DMS153 (cell line): Measurements from ENCODE around the gene NOP14.
"Not testable (repeated sequence)": the region's sequence is repeated elsewhere in the genome, so short reads cannot be mapped to it uniquely, and the experiment has no call there.

Source experiments
- DNase-seq: peaks from one replicate; lab custom pipeline; 2025; lab: John Stamatoyannopoulos, UW

Gene NOP14

DNA sequence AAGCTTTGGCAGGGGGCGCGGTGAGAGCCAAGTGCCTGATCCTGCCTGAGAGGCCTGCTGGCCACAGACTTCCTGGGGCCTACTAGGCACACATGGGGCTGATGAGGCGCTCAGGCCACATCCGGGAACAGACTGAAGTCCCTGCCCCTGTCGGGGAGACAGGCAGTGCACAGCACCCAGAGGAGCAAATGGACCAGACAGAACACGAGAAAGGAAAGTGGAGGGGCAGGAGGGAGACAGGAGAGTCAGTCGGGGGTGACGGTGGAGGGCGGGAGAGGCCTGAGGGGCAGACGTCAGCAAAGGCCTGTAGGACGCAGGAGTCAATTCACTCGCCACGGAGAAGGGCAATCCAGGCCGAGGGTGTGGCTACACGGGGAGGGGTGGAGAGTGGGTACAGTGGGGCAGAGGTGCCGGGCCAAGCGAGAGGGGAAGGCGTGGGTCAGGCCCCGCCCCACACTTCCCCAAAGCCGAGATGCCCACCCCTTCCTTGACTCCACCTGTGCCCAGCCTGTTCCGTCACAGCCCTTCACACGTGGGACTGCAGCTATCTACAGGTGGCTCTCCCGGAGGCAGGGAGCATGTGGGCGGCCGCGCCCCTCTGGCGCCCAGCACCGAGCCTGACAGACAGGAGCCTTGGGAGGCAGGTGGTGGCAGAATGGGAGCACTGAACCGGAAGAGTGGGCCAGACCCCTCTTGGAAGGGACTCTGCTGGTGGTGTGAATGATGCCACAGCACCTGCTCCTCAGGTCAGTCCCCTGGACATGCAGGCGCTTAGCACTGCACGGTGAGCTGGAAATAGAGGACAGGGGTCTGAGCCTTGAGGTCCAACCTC lies 20.5 kb downstream of the NOP14 start:
- no peak for DNase-seq

DNA sequence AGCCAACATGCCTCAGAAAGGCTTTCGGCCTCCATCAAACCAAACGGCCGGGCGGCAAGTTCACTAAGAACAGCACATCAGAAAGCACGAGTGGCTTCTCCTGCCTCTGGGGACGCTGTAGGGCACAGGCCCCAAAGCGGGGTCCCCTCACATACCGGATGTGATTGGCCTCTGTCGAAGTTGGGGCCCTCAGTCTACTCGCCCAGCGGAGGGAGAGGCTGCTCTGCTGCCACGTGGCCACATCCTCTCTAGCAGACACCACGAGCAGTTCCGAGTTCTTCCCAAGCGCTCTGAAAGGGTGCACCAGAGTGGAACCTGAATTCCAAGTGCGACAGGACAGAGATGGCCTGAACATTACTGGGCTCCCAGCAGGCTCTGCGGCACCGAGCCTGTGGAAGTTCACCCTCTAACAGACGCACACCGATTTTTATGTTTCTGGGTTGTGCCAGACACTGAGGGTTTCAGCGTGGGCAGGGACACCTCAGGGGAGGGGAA lies 21.1 kb downstream of the NOP14 start:
- DNase-seq = no peak

GRCh38 chr4:2941138-2942036 lies 21.8 kb downstream of the NOP14 start:
- no peak for DNase-seq

DNA sequence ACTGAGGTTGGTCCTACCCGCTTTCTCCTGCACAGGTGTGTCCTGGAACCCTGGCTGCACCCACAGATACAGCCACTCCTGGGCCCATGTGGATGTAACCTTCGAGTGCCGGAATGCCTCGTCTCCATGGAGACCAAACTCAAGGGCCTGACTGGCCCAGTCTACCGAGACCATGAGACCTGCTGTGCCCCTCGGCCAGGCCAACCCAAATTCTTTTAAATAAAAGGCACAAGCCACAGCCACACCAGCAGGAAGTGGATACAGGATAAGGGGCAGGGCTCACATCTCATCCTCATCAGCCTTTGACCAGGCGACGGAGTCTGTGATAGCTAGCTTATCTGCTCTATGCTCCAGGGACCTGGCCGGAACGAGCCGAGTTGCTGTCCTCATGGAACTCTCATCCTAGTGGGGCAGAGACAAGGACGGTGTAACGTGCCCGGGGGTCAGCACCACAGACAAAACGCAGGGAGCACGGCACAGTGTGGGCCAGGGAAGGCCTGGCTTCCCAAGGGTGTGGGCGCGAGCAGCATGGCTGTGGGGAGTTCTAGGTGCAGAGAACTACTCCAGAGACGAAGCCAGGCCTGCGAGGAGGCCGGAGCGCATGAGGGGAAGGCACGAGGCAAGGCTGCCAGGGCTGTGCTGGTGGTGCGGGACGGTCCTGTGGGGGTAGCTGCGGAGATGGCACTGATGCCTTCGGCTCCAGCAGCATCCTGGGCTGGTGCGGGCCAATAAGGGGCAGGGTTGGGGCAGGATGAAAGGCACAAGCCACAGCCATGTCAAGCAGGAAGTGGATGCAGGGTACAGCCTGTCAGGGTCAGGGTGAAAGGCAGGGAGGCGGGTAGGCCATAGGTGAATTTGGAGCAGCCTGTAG lies 22.7 kb downstream of the NOP14 start:
- no peak for DNase-seq

GRCh38 chr4:2939383-2940243 lies 23.6 kb downstream of the NOP14 start:
- DNase-seq = no peak

DNA sequence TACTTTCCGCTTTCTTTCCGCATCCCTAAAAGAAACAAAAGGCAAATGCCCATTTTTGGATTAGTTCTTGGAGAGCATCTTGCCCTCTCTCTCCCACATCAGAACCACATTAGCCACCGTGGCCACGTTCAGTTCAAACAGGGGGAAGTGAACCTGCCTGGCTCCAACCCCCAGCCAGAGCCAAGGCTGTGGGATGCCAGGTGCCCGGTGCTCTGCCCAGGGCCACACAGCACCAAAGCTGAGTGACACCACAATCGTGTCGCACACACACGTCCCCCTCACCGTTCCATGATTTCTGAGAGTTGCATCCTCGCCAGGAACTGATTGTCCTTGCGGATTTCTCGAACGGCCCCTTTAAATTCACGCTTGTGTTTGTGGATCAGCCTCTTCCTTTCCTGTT lies 24.3 kb downstream of the NOP14 start:
- no peak for DNase-seq

DNA sequence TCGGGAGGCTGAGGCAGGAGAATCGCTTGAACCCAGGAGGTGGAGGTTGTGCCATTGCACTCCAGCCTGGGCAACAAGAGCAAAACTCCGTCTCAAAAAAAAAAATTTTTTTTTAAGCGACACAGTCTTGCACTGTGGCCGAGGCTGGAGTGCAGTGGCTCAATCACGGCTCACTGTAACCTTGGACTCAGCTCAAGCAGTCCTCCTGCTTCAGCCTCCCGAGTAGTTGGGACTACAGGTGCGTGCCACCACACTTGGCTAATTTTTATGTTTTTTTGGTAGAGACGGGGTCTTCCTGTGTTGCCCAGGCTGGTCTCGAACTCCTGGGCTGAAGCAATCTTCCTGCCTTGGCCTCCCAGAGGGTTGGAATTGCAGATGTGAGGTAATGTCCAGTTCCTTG lies 24.8 kb downstream of the NOP14 start:
- DNase-seq = not testable (repeated sequence)

DNA sequence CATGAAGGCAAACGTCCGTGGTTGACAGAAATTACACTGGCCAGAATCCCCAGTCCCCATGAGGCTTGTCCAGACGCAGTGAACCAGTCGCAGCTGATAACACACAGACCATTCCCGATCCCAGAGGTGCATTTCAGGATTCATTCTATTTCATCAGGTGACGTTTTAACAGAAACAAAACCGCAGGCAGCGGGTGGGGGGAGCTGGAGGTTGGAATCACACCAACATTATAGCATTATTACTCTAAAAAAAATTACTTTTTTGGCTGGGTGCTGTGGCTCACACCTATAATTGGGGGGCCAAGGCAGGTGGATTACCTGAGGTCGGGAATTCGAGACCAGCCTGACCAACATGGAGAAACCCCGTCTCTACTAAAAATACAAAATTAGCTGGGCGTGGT lies 25.2 kb downstream of the NOP14 start:
- no peak for DNase-seq

GRCh38 chr4:2937146-2937857 lies 25.9 kb downstream of the NOP14 start:
- peak; percentile 56 for DNase-seq

DNA sequence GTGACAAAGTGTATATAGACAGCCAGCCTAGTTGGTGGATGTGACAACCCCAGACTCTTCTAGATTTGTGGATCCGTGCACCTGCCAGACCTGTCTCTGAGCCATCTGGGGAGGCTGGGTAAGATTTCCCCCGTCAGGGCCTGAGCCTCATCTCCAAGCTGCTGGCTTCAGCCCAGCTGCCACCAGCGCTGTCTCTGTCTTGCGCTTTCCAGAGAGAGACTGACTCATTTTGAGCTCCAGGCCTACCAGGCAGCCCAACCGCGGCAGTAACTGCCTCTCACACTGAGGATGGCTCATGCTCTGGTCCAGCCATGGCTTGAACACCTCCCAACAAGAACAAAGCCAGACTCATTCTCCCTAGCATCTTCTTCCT lies 26.4 kb downstream of the NOP14 start:
- no peak for DNase-seq

DNA sequence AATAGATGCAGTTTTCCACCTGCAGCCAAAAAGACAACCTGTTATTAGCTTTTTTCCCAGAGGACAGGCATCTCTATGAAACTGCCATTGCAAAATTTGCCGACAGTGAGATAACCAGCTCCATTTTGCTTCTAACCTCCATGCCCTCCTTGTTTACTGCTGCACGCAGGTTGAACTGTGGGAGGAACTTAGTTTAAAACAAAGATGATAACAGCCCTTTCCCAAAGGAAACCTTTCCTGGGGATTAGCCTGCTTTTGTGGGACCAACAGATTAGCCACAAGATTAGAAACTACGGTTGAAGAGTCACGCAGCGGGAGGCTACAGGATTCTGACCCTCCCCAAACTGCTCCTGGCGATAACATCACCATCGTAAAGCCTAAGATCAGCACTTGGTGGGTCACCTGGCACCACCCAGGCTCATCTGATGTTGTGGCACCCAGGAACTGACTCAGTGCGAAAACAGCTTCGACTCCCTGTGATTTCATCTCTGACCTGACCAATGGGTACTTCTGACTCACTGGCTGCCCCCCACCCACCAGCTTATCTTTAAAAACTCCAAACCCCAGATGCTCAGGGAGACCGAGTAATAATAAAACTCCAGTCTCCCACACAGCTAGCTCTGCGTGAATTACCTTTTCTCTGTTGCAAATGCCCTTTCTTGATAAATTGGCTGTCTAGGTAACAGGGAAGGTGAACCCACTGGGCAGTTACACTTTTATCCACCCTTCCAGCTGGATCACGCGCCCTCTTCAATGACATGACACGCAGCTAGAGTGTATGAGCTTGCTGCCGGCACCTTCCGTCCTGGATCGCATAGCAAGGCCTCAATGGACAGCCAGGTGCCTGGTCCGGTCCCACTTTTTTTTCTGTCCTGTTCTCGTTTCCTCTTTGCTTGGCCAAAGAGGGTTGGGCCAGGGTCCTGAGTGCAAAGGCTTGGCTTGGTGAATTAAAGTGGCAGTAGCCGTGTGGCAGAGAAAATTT lies 27.2 kb downstream of the NOP14 start:
- no peak for DNase-seq

GRCh38 chr4:2934813-2935761 lies 28.1 kb downstream of the NOP14 start:
- peak; percentile 32 for DNase-seq

DNA sequence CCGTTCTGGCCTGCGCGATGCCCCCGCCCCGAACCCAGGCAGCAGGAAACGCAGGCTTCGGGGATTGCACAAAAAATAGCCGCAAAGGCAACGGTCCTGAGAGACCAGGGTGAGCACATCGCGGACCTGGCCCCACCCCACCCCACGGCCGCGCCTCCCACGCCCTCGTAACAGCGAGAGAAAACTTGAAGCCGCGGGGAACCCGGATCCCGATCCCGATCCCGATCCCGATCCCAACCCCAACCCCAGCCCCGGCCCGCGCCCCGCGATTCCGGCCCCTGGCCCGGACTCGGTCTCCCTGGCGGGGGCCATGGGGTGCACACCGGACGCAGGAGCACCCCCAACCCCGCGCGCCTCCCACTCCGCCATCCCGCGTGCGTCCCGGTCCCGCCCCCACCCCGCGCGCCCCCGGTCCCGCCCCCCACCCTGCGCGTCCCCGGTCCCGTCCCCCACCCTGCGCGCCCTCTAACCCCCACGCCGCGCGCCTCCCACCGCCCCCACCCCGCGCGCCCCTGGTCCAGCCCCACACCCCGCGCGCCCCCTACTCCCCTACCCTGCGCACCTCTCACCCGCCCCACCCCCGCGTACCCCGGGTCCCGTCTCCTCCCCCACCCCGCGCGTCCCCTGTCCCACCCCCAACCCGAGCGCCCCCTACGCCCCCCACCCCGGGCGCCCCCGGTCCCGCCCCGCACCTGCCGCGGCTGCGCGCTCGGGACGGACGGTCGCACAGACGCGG lies 29.0 kb downstream of the NOP14 start:
- no peak for DNase-seq

DNA sequence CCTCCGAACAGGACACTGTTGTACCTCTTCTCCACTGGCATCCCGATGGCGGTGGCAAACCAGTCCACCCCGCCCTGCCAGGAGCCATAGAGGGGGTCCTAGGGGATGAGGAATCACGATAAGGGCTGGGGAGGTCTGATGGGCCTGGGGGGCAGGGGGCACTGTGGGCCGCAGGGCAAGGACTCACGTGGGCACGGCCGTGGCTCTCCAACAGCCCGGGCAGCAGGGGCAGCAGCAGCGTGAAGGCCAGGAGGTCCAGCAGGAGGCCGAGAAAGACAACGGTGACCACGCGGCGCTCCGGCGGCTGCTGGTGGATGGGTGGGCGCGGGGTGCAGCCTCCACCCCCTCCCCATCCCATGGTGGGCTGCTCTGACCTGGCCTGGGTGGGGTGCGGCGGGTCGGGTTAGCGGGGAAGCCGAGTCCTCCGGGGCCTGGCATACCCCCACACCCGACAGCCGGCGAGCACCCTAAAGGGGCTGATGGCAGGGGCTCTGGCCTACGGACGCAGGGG lies 29.6 kb downstream of the NOP14 start:
- DNase-seq = no peak

- DNase-seq = no peak
Measured at GRCh38 chr4:2932951-2933565, 30.1 kb downstream of the NOP14 start.

GRCh38 chr4:2932321-2932950 lies 30.8 kb downstream of the NOP14 start:
- DNase-seq = no peak
